Naive thymus-derived CD8-positive, alpha-beta T cell (primary cell): ENCODE data around the gene CLCF1. TPM values are rescaled to one million over a fixed set of nuclear protein-coding genes. Genes with fewer than 3 reads are reported as not detected.

ENCODE experiments used
- ATAC-seq, 2 donors: fragments of 150-1000 bp; cut with Tn5 transposase in 1 of 2; sonication (Bioruptor Pico), chemical (Tn5 transposase) in 1 of 2; 1 replicate in 1 of 2; 2 replicates in 1 of 2; pipeline ENCODE4 v1.10.0; 2021; ENCODE audit warnings: mild to moderate bottlenecking in 2 of 2, moderate library complexity in 2 of 2
- POLR2A ChIA-PET: fragments of 350-600 bp; sonication (Branson Sonifier 250); formaldehyde crosslinking; loops from one replicate; lab custom pipeline; 2021; ENCODE audit warnings: antibody characterized with exemption; lab: Charles Lee
- DNase-seq, 10 donors: peaks; one replicate each; pipeline versions ENCODE4 v3.0.0 to v3.0.0-alpha.2; 2020 to 2022
- H3K27ac Mint-ChIP-seq, 10 donors: one replicate each; pipeline ENCODE4 v1.8.0; 2020 to 2022; ENCODE audit warnings: mild to moderate bottlenecking in 10 of 10, mixed read lengths in 10 of 10, moderate library complexity in 4 of 10, inconsistent platforms in 1 of 10
- H3K27me3 Mint-ChIP-seq, 5 donors: one replicate each; pipeline ENCODE4 v1.8.0; 2021 to 2022; ENCODE audit warnings: mixed read lengths in 5 of 5
- H3K36me3 Mint-ChIP-seq, 3 donors: one replicate each; pipeline ENCODE4 v1.8.0; 2020 to 2022; ENCODE audit warnings: mixed read lengths in 3 of 3, mild to moderate bottlenecking in 2 of 3, inconsistent platforms in 1 of 3
- H3K4me1 Mint-ChIP-seq, 4 donors: one replicate each; pipeline ENCODE4 v1.8.0; 2021 to 2022; ENCODE audit warnings: mixed read lengths in 4 of 4
- H3K4me3 Mint-ChIP-seq, 10 donors: one replicate each; pipeline ENCODE4 v1.8.0; 2020 to 2022; ENCODE audit warnings: mild to moderate bottlenecking in 10 of 10, mixed read lengths in 10 of 10, moderate library complexity in 6 of 10, inconsistent platforms in 1 of 10
- H3K9me3 Mint-ChIP-seq, 9 donors: one replicate each; pipeline ENCODE4 v1.8.0; 2020 to 2022; ENCODE audit warnings: mixed read lengths in 9 of 9, mild to moderate bottlenecking in 3 of 9, inconsistent platforms in 1 of 9, moderate library complexity in 1 of 9
- polyA plus RNA-seq, 3 donors: library from polyadenylated mRNA; unstranded; fragments of 300-500 nt; fragmentation: Illumina TruSeq; gene quantifications; one replicate each; pipeline ENCODE4 v1.2.3, GENCODE V29; 2021
- total RNA-seq, 8 experiments: library from RNA in 2 of 8; stranded (reverse) in 2 of 8; gene quantifications; one replicate each; pipeline ENCODE4 v1.2.3 and lab custom pipeline; 2021 to 2026

CLCF1 gene
- total and polyA plus RNA-seq, 5 experiments from 2014 or later = 0.58 to 1.5 (median 1.1) TPM; not detected in 2

DNA sequence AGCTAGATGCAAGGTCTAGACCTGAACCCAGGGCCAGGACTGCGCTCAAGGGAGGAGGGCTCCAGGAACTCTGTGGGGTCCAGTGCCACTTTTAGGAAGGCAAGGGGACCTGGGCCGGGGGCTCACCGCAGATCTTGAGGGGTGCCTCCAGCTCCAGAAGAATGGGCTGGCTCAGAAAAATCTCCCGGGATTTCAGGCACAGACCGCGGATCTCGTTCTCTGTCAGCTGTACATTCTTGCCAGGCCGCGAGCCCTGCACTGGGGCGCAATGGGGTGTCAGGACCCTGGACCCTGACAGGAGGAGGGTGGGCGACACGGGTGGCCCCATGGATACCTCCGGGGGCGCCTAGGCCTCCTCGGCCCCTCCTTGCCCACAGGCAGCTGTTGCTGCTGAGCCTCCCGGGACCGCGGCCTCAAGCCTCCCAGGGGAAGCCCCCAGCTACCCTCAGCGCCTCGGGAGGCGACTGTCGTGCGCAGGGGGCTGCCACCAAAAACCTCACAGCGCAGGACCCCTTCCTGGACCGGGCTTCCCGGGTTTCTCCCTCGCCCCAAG lies 27.6 kb upstream of the CLCF1 start:
- ATAC-seq (peak; percentile 6), DNase-seq (peak in 3 of 10 donors; percentile 22 to 73 (median 42))
- peaks cover 0 to 45% (median 9%) of the 10 kb centered on the region in 3 donors for H3K36me3 Mint-ChIP-seq
- peak overlapping the region; percentile 83 to 95 (median 88) for H3K4me3 Mint-ChIP-seq
- H3K4me1 Mint-ChIP-seq = peaks cover 17 to 77% (median 61%) of the 10 kb centered on the region in 4 donors
- H3K27ac Mint-ChIP-seq = peak overlapping the region; percentile 53 to 92 (median 84)
- POLR2A ChIA-PET = interaction anchor here (0.7 to 25.5 kb wide), 32 partner anchors 8 to 763 kb away, joined by 3 to 2390 read pairs (median 7); partner anchors contain the start of genes AIP, ANKRD13D, CARNS1 and CDK2AP2
- H3K9me3 Mint-ChIP-seq = peaks cover 0 to 2% (median 0%) of the 10 kb centered on the region in 9 donors
- no peaks in the 10 kb centered on the region for H3K27me3 Mint-ChIP-seq

DNA sequence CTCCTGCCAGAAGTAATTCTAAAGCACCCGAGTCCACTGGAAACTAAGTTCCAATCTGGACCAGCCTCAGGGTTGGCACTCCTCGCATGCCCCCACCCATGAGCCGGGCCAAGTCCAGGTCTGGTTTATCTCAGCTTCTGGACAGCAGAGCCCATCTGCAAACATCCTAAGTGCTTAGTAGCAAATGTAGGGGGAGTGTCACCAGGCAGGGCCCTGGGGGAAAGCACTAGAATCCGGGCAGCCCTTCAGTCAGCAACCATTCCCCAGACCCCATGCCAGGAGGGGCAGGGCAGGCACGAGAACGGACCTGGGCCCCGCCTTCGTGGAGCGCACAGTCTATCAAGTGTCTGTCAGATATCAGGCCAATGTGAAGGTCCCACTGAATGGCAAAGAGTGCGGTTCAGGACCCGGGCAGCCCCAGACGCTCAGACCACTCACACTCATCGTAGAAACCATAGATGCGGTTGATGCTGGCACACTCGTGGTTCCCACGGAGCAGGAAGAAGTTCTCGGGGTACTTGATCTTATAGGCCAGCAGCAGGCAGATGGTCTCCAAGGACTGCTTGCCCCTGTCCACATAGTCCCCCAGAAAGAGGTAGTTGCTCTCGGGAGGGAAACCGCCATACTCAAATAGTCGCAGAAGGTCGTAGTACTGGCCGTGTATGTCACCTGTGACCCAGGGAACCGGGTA lies 27.0 kb upstream of the CLCF1 start:
- no peak for DNase-seq
- Mint-ChIP-seq H3K27me3 (no peaks in the 10 kb centered on the region), H3K36me3 (peaks cover 0 to 40% (median 8%) of the 10 kb centered on the region in 3 donors), H3K9me3 (peaks cover 0 to 2% (median 0%) of the 10 kb centered on the region in 9 donors), H3K4me1 (peaks cover 17 to 73% (median 59%) of the 10 kb centered on the region in 4 donors), H3K4me3 (peak overlapping the region; percentile 83 to 95 (median 88)), H3K27ac (peak overlapping the region; percentile 53 to 92 (median 84))
- no peak for ATAC-seq
- POLR2A ChIA-PET = interaction anchor here (0.7 to 25.5 kb wide), 21 partner anchors 8 to 296 kb away, joined by 3 to 2390 read pairs (median 10); partner anchors contain the start of genes AIP, ANKRD13D, CARNS1 and CDK2AP2

DNA sequence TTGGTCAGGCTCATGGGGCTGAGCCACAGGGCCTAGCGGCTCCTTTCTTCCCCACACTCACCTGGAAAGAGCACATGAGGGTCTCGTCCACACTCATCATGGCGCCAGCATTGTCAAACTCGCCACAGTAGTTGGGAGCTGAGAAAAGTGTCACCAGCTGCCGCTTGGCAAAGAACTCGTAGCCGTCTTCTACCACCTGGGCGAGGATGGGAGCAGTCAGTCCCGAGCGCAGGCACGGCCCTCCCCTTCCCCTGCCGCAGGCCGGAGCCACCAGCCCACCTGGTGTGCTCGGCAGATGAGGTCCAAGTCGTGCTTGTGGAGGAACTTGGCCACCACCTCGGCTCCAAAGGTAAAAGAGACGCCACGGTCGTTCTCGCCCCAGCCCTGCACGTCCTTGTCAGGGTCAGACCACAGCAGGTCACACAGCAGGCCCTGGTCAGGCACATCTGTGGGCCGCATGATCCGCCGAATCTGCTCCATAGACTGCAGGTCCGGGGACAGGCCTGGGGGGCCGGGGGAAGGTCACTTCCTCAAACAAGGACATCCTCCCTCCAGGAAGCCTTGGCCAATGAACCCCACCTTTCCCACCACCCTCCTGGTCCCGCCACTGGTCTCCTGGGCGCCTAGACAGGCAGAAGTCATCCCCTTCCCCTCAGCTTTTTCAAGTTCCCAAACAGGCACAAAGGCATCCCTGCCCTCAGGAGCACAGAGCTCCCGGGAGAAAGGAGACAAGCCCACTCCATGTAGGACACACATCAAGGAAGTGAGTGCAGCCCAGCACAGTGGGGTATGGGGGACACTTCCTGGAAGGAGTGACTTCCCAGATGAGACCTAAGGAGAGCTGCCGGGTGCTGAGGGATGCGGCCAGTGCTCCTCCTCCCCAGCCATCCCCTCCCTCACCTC lies 25.5 kb upstream of the CLCF1 start:
- Mint-ChIP-seq H3K4me1 (peaks cover 17 to 65% (median 52%) of the 10 kb centered on the region in 4 donors), H3K9me3 (peaks cover 0 to 2% (median 0%) of the 10 kb centered on the region in 9 donors), H3K36me3 (peaks cover 0 to 31% (median 3%) of the 10 kb centered on the region in 3 donors)

DNA sequence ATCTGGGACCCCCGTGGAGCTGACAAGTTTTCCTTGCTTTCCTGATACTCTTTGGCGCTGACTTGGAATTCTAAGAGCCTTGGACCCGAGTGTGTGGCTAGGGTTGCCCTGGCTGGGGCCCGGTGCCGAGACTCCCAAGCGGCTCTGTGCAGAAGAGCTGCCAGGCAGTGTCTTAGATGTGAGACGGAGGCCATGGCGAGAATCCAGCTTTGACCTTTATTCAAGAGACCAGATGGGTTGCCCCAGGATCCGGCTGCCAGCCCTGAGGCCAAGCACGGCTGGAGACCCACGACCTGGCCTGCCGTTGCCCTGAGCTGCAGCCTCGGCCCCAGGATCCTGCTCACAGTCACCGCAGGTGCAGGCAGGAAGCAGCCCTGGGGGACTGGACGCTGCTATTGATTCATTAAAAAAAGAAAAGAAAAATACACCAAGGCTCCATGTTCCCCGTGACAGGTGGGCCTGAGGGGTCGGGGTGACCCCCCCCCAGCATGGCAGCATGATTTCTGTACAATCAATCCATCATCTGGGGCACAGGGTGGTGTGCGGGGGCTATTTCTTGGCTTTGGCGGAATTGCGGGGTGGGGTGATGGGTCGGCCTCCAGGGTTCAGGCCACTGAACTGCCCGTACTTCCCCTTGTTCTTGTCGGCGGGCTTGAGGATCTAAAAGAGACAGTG lies 24.7 kb upstream of the CLCF1 start:
- H3K36me3 Mint-ChIP-seq = peaks cover 0 to 34% (median 3%) of the 10 kb centered on the region in 3 donors
- no peaks in the 10 kb centered on the region for H3K27me3 Mint-ChIP-seq
- H3K4me3 Mint-ChIP-seq = peak overlapping the region in 9 of 10 donors; percentile 26 to 76 (median 55)
- POLR2A ChIA-PET = interaction anchor here (0.7 to 25.5 kb wide), 5 partner anchors 10 to 87 kb away, joined by 5 to 2390 read pairs (median 20); partner anchors contain the start of genes CARNS1, PTPRCAP, RPS6KB2 and TMEM134
- ATAC-seq = no peak
- peak overlapping the region; percentile 71 to 96 (median 86) for H3K27ac Mint-ChIP-seq
- DNase-seq = no peak
- peaks cover 16 to 65% (median 51%) of the 10 kb centered on the region in 4 donors for H3K4me1 Mint-ChIP-seq
- no peaks in the 10 kb centered on the region for H3K9me3 Mint-ChIP-seq

More for the DNA sequence above, 25.5 kb upstream of the CLCF1 start:
- POLR2A ChIA-PET = interaction anchor here (0.7 to 25.5 kb wide), 5 partner anchors 10 to 86 kb away, joined by 3 to 2390 read pairs (median 10); partner anchors contain the start of genes AIP, CARNS1, PTPRCAP and RPS6KB2
- peak overlapping the region; percentile 19 to 95 (median 39) for H3K4me3 Mint-ChIP-seq
- ATAC-seq (no peak), DNase-seq (no peak)
- H3K27me3 Mint-ChIP-seq = no peaks in the 10 kb centered on the region
- H3K27ac Mint-ChIP-seq = peak overlapping the region in 8 of 10 donors; percentile 8 to 96 (median 78)

DNA sequence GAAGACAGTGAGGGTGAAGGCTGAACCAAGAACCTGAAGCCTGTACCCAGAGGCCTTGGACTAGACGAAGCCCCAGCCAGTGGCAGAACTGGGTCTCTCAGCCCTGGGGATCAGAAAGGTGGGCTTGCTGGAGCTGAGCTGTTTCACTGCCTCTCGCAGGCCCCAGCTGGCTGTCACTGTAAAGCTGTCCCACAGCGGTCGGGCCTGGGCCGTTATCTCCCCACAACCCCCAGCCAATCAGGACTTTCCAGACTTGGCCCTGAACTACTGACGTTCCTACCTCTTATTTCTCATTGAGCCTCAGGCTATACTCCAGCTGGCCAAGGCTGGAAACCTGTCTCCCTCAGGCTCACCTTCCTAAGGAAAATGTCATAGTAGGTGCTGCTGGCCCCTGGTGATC lies 24.1 kb upstream of the CLCF1 start:
- ATAC-seq (no peak), DNase-seq (no peak)
- POLR2A ChIA-PET = interaction anchor here (0.7 to 25.5 kb wide), 5 partner anchors 11 to 87 kb away, joined by 5 to 2390 read pairs (median 20); partner anchors contain the start of genes CARNS1, PTPRCAP, RPS6KB2 and TMEM134
- Mint-ChIP-seq H3K4me3 (peak overlapping the region in 8 of 10 donors; percentile 40 to 76 (median 58)), H3K27ac (peak overlapping the region; percentile 69 to 96 (median 86)), H3K27me3 (no peaks in the 10 kb centered on the region), H3K36me3 (peaks cover 0 to 34% (median 3%) of the 10 kb centered on the region in 3 donors), H3K4me1 (peaks cover 18 to 65% (median 55%) of the 10 kb centered on the region in 4 donors), H3K9me3 (no peaks in the 10 kb centered on the region)

DNA sequence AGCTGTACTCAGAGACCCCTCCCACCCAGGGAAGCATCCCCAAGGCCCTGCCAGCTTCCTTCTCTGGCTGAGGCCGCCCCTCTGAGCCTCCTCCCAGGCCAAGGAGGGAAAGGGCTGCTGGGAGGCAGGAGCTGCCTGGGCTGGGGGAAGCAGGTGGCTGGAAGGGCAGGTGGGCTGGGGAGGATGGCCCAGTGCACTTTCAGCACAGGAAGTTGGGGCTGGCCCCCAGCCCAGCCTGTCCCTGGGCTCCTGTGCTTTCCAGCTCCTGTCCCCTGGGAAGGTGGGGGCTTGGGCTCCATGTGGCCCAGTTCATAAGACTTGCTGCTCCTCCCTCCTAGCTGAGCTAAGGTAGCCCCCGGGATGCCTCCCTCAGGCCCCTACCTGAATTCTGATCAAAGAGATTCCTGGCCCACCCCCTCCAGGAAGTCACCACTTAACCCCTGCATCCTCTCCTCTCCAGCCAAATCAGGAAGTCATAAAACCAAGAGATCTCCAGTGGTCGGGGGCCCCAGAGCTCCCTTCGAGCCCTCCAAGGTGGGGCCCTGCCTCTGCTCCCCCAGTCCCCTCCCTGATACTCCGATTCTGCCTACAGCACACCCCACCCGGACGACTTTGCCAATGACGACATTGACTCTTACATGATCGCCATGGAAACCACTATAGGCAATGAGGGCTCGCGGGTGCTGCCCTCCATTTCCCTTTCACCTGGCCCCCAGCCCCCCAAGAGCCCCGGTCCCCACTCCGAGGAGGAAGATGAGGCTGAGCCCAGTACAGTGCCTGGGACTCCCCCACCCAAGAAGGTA lies 23.4 kb upstream of the CLCF1 start:
- Mint-ChIP-seq H3K27me3 (no peaks in the 10 kb centered on the region), H3K4me3 (peak overlapping the region; percentile 32 to 91 (median 72)), H3K36me3 (peaks cover 0 to 34% (median 3%) of the 10 kb centered on the region in 3 donors), H3K27ac (peak overlapping the region; percentile 81 to 96 (median 91)), H3K9me3 (no peaks in the 10 kb centered on the region), H3K4me1 (peaks cover 20 to 63% (median 58%) of the 10 kb centered on the region in 4 donors)
- DNase-seq = peak in 5 of 10 donors; percentile 23 to 50 (median 48)
- ATAC-seq = peak; percentile 10 to 20
- POLR2A ChIA-PET = interaction anchor here (1.0 to 25.5 kb wide), 9 partner anchors 6 to 88 kb away, joined by 3 to 2390 read pairs (median 10); partner anchors contain the start of genes CARNS1, POLD4, PPP1CA and PTPRCAP

DNA sequence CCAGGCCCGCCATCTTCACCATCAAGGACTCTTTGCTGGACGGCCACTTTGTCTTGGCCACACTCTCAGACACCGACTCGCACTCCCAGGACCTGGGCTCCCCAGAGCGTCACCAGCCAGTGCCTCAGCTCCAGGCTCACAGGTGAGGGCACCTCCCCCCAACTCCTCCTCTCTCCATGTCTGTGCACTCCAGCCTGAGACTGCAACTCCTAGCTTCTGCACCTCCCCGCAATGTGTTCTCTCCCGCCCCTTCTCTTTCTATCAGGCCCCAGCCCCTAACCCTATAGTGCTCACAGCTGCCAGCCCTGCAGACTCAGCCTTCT lies 22.8 kb upstream of the CLCF1 start:
- no peaks in the 10 kb centered on the region for H3K27me3 Mint-ChIP-seq
- POLR2A ChIA-PET = interaction anchor here (1.0 to 25.5 kb wide), 8 partner anchors 7 to 72 kb away, joined by 3 to 2390 read pairs (median 12); partner anchors contain the start of genes CARNS1, POLD4, PPP1CA and PTPRCAP
- H3K4me1 Mint-ChIP-seq = peaks cover 22 to 66% (median 61%) of the 10 kb centered on the region in 4 donors
- no peaks in the 10 kb centered on the region for H3K9me3 Mint-ChIP-seq
- no peak for DNase-seq
- H3K27ac Mint-ChIP-seq = peak overlapping the region in 8 of 10 donors; percentile 69 to 96 (median 90)
- peak overlapping the region in 5 of 10 donors; percentile 23 to 76 (median 43) for H3K4me3 Mint-ChIP-seq
- no peak for ATAC-seq
- H3K36me3 Mint-ChIP-seq = peaks cover 0 to 34% (median 3%) of the 10 kb centered on the region in 3 donors

DNA sequence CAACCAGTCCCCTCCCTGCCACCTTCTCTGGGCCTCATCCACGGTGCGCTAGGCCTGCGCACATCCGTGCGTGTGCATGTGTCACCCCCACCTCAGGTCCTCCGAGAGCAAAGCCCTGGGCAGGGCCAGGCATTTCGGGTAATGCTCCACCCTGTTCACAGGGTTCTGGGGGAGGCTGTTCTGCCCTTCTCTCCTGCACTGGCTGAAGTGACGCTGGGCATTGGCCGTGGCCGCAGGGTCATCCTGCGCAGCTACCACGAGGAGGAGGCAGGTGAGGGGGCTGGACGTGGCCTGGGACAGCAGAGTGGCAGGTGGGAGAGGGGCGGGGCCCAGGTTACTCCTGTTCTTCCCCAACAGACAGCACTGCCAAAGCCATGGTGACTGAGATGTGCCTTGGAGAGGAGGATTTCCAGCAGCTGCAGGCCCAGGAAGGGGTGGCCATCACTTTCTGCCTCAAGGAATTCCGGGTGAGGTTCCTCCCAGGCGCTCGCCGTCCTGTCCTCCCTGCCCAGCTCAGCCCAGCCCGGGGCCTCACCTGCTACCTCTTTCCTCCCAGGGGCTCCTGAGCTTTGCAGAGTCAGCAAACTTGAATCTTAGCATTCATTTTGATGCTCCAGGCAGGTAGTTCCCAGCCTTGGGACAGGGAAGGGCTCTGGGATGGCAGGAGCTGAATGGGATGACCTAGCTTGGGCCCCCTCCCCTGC lies 22.3 kb upstream of the CLCF1 start:
- no peaks in the 10 kb centered on the region for H3K27me3 Mint-ChIP-seq
- no peak for DNase-seq
- peak overlapping the region in 5 of 10 donors; percentile 69 to 96 (median 80) for H3K27ac Mint-ChIP-seq
- POLR2A ChIA-PET = interaction anchor here (1.1 to 25.5 kb wide), 8 partner anchors 7 to 87 kb away, joined by 3 to 2390 read pairs (median 12); partner anchors contain the start of genes AIP, CARNS1, PPP1CA and PTPRCAP
- H3K4me1 Mint-ChIP-seq = peaks cover 25 to 68% (median 64%) of the 10 kb centered on the region in 4 donors
- no peaks in the 10 kb centered on the region for H3K9me3 Mint-ChIP-seq
- peaks cover 0 to 34% (median 3%) of the 10 kb centered on the region in 3 donors for H3K36me3 Mint-ChIP-seq
- peak overlapping the region in 3 of 10 donors; percentile 39 to 76 (median 45) for H3K4me3 Mint-ChIP-seq
- ATAC-seq = no peak

DNA sequence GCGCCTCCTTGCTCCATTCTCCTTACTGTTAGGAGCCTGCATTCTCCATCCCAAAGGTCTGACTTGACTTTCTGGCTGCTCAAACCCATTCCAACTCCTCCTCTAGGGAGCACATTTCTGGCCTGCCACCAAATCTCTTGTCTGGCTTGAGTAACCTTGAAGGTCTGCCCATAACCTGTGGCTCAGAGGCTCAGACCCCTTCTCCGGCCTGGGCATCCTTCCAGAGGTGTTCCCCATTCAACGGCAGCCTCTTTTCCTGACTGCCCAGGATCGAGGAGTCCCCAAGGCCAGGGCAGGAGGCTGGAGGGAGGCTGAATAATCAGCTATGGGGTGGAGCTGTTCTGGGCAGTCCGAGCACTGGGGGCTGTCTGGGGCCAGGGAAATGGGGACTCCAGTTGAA lies 20.6 kb upstream of the CLCF1 start:
- Mint-ChIP-seq H3K27me3 (no peaks in the 10 kb centered on the region), H3K9me3 (no peaks in the 10 kb centered on the region), H3K4me3 (peak overlapping the region; percentile 25 to 83 (median 75)), H3K27ac (peak overlapping the region in 6 of 10 donors; percentile 22 to 72 (median 56)), H3K36me3 (peaks cover 0 to 23% (median 1%) of the 10 kb centered on the region in 3 donors), H3K4me1 (peaks cover 33 to 65% (median 61%) of the 10 kb centered on the region in 4 donors)
- ATAC-seq (no peak), DNase-seq (no peak)
- POLR2A ChIA-PET = interaction anchor here (1.1 to 25.5 kb wide), 5 partner anchors 9 to 75 kb away, joined by 3 to 2390 read pairs (median 33); partner anchors contain the start of genes CARNS1, POLD4, PPP1CA and PTPRCAP
